Measurements from ENCODE around the gene COG2.
"Not testable (repeated sequence)": the region's sequence is repeated elsewhere in the genome, so short reads cannot be mapped to it uniquely, and the experiment has no call there.

The COG2 gene

GRCh38 chr1:230693777-230694176 is 51.5 kb downstream of the COG2 start:
- Histone ChIP-seq H3K4me1 (ENCODE audit: insufficient read depth, low read length) (no peaks in the 10 kb centered on the region), H3K27ac (ENCODE audit: low read length) (no peak overlapping the region), H3K36me3 (ENCODE audit: insufficient read depth, low read depth, low read length) (peaks cover 57% of the 10 kb centered on the region), H3K27me3 (ENCODE audit: insufficient read depth, low read length) (no peaks in the 10 kb centered on the region), H3K4me3 (ENCODE audit: low read length) (no peak overlapping the region), H3K9ac (ENCODE audit: low read depth, low read length) (no peak overlapping the region), H3K9me3 (ENCODE audit: insufficient read depth, low read depth, low read length) (no peaks in the 10 kb centered on the region)

- Histone ChIP-seq H3K9ac (ENCODE audit: low read depth, low read length) (no peak overlapping the region), H3K4me1 (ENCODE audit: insufficient read depth, low read length) (no peaks in the 10 kb centered on the region), H3K4me3 (ENCODE audit: low read length) (no peak overlapping the region), H3K9me3 (ENCODE audit: insufficient read depth, low read depth, low read length) (no peaks in the 10 kb centered on the region), H3K27me3 (ENCODE audit: insufficient read depth, low read length) (no peaks in the 10 kb centered on the region), H3K27ac (ENCODE audit: low read length) (no peak overlapping the region), H3K36me3 (ENCODE audit: insufficient read depth, low read depth, low read length) (peaks cover 51% of the 10 kb centered on the region)
Measured at GRCh38 chr1:230694464-230694863, 52.2 kb downstream of the COG2 start.

- no peak overlapping the region for H3K9ac ChIP-seq (ENCODE audit: low read depth, low read length)
- H3K27ac ChIP-seq (ENCODE audit: low read length) = no peak overlapping the region
- H3K9me3 ChIP-seq (ENCODE audit: insufficient read depth, low read depth, low read length) = no peaks in the 10 kb centered on the region
- peaks cover 45% of the 10 kb centered on the region for H3K36me3 ChIP-seq (ENCODE audit: insufficient read depth, low read depth, low read length)
- H3K4me3 ChIP-seq (ENCODE audit: low read length) = no peak overlapping the region
- no peaks in the 10 kb centered on the region for H3K4me1 ChIP-seq (ENCODE audit: insufficient read depth, low read length)
- no peaks in the 10 kb centered on the region for H3K27me3 ChIP-seq (ENCODE audit: insufficient read depth, low read length)
Measured at GRCh38 chr1:230694991-230695390, 52.7 kb downstream of the COG2 start.

- no peaks in the 10 kb centered on the region for H3K27me3 ChIP-seq (ENCODE audit: insufficient read depth, low read length)
- H3K4me1 ChIP-seq (ENCODE audit: insufficient read depth, low read length) = no peaks in the 10 kb centered on the region
- H3K9ac ChIP-seq (ENCODE audit: low read depth, low read length) = no peak overlapping the region
- no peaks in the 10 kb centered on the region for H3K9me3 ChIP-seq (ENCODE audit: insufficient read depth, low read depth, low read length)
- H3K27ac ChIP-seq (ENCODE audit: low read length) = no peak overlapping the region
- H3K4me3 ChIP-seq (ENCODE audit: low read length) = no peak overlapping the region
- peaks cover 34% of the 10 kb centered on the region for H3K36me3 ChIP-seq (ENCODE audit: insufficient read depth, low read depth, low read length)
Measured at GRCh38 chr1:230696218-230696617, 53.9 kb downstream of the COG2 start.

GRCh38 chr1:230696722-230697437 is 54.6 kb downstream of the COG2 start:
- Histone ChIP-seq H3K4me3 (ENCODE audit: low read length) (no peak overlapping the region), H3K4me1 (ENCODE audit: insufficient read depth, low read length) (no peaks in the 10 kb centered on the region), H3K9me3 (ENCODE audit: insufficient read depth, low read depth, low read length) (no peaks in the 10 kb centered on the region), H3K9ac (ENCODE audit: low read depth, low read length) (no peak overlapping the region), H3K36me3 (ENCODE audit: insufficient read depth, low read depth, low read length) (peaks cover 27% of the 10 kb centered on the region), H3K27ac (ENCODE audit: low read length) (no peak overlapping the region), H3K27me3 (ENCODE audit: insufficient read depth, low read length) (no peaks in the 10 kb centered on the region)

- no peak overlapping the region for H3K9ac ChIP-seq (ENCODE audit: low read depth, low read length)
- no peaks in the 10 kb centered on the region for H3K9me3 ChIP-seq (ENCODE audit: insufficient read depth, low read depth, low read length)
- no peak overlapping the region for H3K27ac ChIP-seq (ENCODE audit: low read length)
- no peaks in the 10 kb centered on the region for H3K4me1 ChIP-seq (ENCODE audit: insufficient read depth, low read length)
- H3K36me3 ChIP-seq (ENCODE audit: insufficient read depth, low read depth, low read length) = peaks cover 14% of the 10 kb centered on the region
- no peak overlapping the region for H3K4me3 ChIP-seq (ENCODE audit: low read length)
- H3K27me3 ChIP-seq (ENCODE audit: insufficient read depth, low read length) = no peaks in the 10 kb centered on the region
Measured at GRCh38 chr1:230698130-230698529, 55.8 kb downstream of the COG2 start.

- not testable (repeated sequence) for H3K36me3 ChIP-seq (ENCODE audit: insufficient read depth, low read depth, low read length)
Measured at GRCh38 chr1:230698964-230699363, 56.7 kb downstream of the COG2 start.

GRCh38 chr1:230699716-230700115 is 57.4 kb downstream of the COG2 start:
- H3K36me3 ChIP-seq (ENCODE audit: insufficient read depth, low read depth, low read length) = no peaks in the 10 kb centered on the region
- H3K4me3 ChIP-seq (ENCODE audit: low read length) = no peak overlapping the region
- H3K4me1 ChIP-seq (ENCODE audit: insufficient read depth, low read length) = no peaks in the 10 kb centered on the region
- no peak overlapping the region for H3K27ac ChIP-seq (ENCODE audit: low read length)
- no peaks in the 10 kb centered on the region for H3K27me3 ChIP-seq (ENCODE audit: insufficient read depth, low read length)
- no peak overlapping the region for H3K9ac ChIP-seq (ENCODE audit: low read depth, low read length)
- no peaks in the 10 kb centered on the region for H3K9me3 ChIP-seq (ENCODE audit: insufficient read depth, low read depth, low read length)

More at GRCh38 chr1:230698964-230699363, 56.7 kb downstream of the COG2 start:
- H3K9me3 ChIP-seq (ENCODE audit: insufficient read depth, low read depth, low read length); H3K27me3 ChIP-seq (ENCODE audit: insufficient read depth, low read length); H3K27ac ChIP-seq (ENCODE audit: low read length); H3K4me3 ChIP-seq (ENCODE audit: low read length); H3K4me1 ChIP-seq (ENCODE audit: insufficient read depth, low read length); H3K9ac ChIP-seq (ENCODE audit: low read depth, low read length): not testable (repeated sequence)

- Histone ChIP-seq H3K9me3 (ENCODE audit: insufficient read depth, low read depth, low read length) (no peaks in the 10 kb centered on the region), H3K9ac (ENCODE audit: low read depth, low read length) (no peak overlapping the region), H3K27ac (ENCODE audit: low read length) (no peak overlapping the region), H3K4me1 (ENCODE audit: insufficient read depth, low read length) (no peaks in the 10 kb centered on the region), H3K27me3 (ENCODE audit: insufficient read depth, low read length) (no peaks in the 10 kb centered on the region), H3K36me3 (ENCODE audit: insufficient read depth, low read depth, low read length) (no peaks in the 10 kb centered on the region), H3K4me3 (ENCODE audit: low read length) (no peak overlapping the region)
Measured at GRCh38 chr1:230700132-230700531, 57.9 kb downstream of the COG2 start.

- no peaks in the 10 kb centered on the region for H3K9me3 ChIP-seq (ENCODE audit: insufficient read depth, low read depth, low read length)
- no peak overlapping the region for H3K4me3 ChIP-seq (ENCODE audit: low read length)
- H3K9ac ChIP-seq (ENCODE audit: low read depth, low read length) = no peak overlapping the region
- H3K36me3 ChIP-seq (ENCODE audit: insufficient read depth, low read depth, low read length) = no peaks in the 10 kb centered on the region
- no peaks in the 10 kb centered on the region for H3K4me1 ChIP-seq (ENCODE audit: insufficient read depth, low read length)
- no peak overlapping the region for H3K27ac ChIP-seq (ENCODE audit: low read length)
- no peaks in the 10 kb centered on the region for H3K27me3 ChIP-seq (ENCODE audit: insufficient read depth, low read length)
Measured at GRCh38 chr1:230701434-230701833, 59.2 kb downstream of the COG2 start.

GRCh38 chr1:230701895-230702768 is 59.9 kb downstream of the COG2 start:
- H3K9me3 ChIP-seq (ENCODE audit: insufficient read depth, low read depth, low read length) = no peaks in the 10 kb centered on the region
- no peak overlapping the region for H3K4me3 ChIP-seq (ENCODE audit: low read length)
- no peaks in the 10 kb centered on the region for H3K36me3 ChIP-seq (ENCODE audit: insufficient read depth, low read depth, low read length)
- no peaks in the 10 kb centered on the region for H3K4me1 ChIP-seq (ENCODE audit: insufficient read depth, low read length)
- H3K27ac ChIP-seq (ENCODE audit: low read length) = no peak overlapping the region
- H3K9ac ChIP-seq (ENCODE audit: low read depth, low read length) = no peak overlapping the region
- no peaks in the 10 kb centered on the region for H3K27me3 ChIP-seq (ENCODE audit: insufficient read depth, low read length)
